SK-N-SH (cell line): ENCODE measurements around the gene PSMB1. TPM values are rescaled to one million over a fixed set of nuclear protein-coding genes. Genes with fewer than 3 reads are reported as not detected.

ENCODE experiments used
- CTCF ChIA-PET: fragments of 300-600, 350-600 bp; formaldehyde crosslinking; extraction: SDS; loops from one replicate; lab custom pipeline; 2021; lab: Yijun Ruan, JAX
- POLR2A ChIA-PET: fragments of 350-600 bp; sonication (Branson Sonifier 250); formaldehyde crosslinking; extraction: SDS; loops from one replicate; lab custom pipeline; 2020; ENCODE audit warnings: antibody characterized with exemption, inconsistent platforms; lab: Yijun Ruan, JAX
- DNase-seq: peaks from one replicate; pipeline ENCODE4 v3.0.0; 2012
- H2AFZ ChIP-seq: fragments of 200-600 bp; sonication (generic); 2 replicates; pipeline ENCODE4 v1.8.1; 2016; ENCODE audit warnings: antibody characterized with exemption, mild to moderate bottlenecking, low read depth
- H3F3A ChIP-seq: fragments of 200-600 bp; sonication (generic); replicated peaks from 2 replicates; pipeline ENCODE3; 2016; ENCODE audit warnings: antibody characterized with exemption, mild to moderate bottlenecking; ENCODE audit not compliant: insufficient read depth
- H3K27ac ChIP-seq, 2 experiments: fragments of 200-500 bp in 1 of 2; fragments of 200-600 bp in 1 of 2; sonication (Bioruptor generic) in 1 of 2; sonication (generic), shearing (Covaris generic) in 1 of 2; 2 replicates each; pipeline versions ENCODE4 v1.5.1 to v1.6.1; 2014 to 2016; ENCODE audit warnings: low read depth in 2 of 2, inconsistent platforms in 1 of 2, low read length in 1 of 2, mild to moderate bottlenecking in 1 of 2, mixed read lengths in 1 of 2
- H3K27me3 ChIP-seq: fragments of 200-600 bp; sonication (generic), shearing (Covaris generic); 2 replicates; pipeline ENCODE4 v1.6.1; 2016; ENCODE audit warnings: mixed run types; ENCODE audit not compliant: insufficient read depth
- H3K36me3 ChIP-seq, 2 experiments: fragments of 200-500 bp in 1 of 2; fragments of 200-600 bp in 1 of 2; sonication (Bioruptor generic) in 1 of 2; sonication (generic) in 1 of 2; replicated peaks in 1 of 2; 2 replicates each; pipeline versions ENCODE3 to v1.5.1; 2014 to 2016; ENCODE audit warnings: low read length in 1 of 2, mild to moderate bottlenecking in 1 of 2; ENCODE audit not compliant: insufficient read depth in 2 of 2, control insufficient read depth in 1 of 2
- H3K4me1 ChIP-seq, 2 experiments: fragments of 200-500 bp in 1 of 2; fragments of 200-600 bp in 1 of 2; sonication (Bioruptor generic) in 1 of 2; sonication (generic), shearing (Covaris generic) in 1 of 2; 2 replicates each; pipeline versions ENCODE4 v1.5.1 to v1.6.1; 2014 to 2016; ENCODE audit warnings: low read depth in 1 of 2, low read length in 1 of 2, mixed run types in 1 of 2; ENCODE audit not compliant: insufficient read depth in 2 of 2, control insufficient read depth in 1 of 2
- H3K4me2 ChIP-seq: fragments of 200-600 bp; sonication (generic), shearing (Covaris generic); 2 replicates; pipeline ENCODE4 v1.6.1; 2017; ENCODE audit warnings: mixed run types
- H3K4me3 ChIP-seq, 2 experiments: fragments of 200-500 bp in 1 of 2; fragments of 200-600 bp in 1 of 2; sonication (Bioruptor generic) in 1 of 2; sonication (generic), shearing (Covaris generic) in 1 of 2; 2 replicates each; pipeline versions ENCODE4 v1.5.1 to v1.8.1; 2014 to 2016; ENCODE audit warnings: low read depth in 2 of 2, inconsistent platforms in 1 of 2, low read length in 1 of 2, mild to moderate bottlenecking in 1 of 2, mixed read lengths in 1 of 2, moderate library complexity in 1 of 2
- H3K79me2 ChIP-seq: fragments of 200-600 bp; sonication (generic); 2 replicates; pipeline ENCODE4 v1.8.1; 2017; ENCODE audit warnings: mild to moderate bottlenecking; ENCODE audit not compliant: insufficient read depth
- H3K9ac ChIP-seq: fragments of 200-600 bp; sonication (generic); 2 replicates; pipeline ENCODE4 v1.6.1; 2017; ENCODE audit warnings: mixed run types
- H3K9me2 ChIP-seq: fragments of 200-600 bp; sonication (generic); 2 replicates; pipeline ENCODE4 v1.6.1; 2017; ENCODE audit warnings: mixed run types
- H3K9me3 ChIP-seq: fragments of 200-600 bp; sonication (generic); 2 replicates; pipeline ENCODE4 v1.6.1; 2017; ENCODE audit warnings: mixed run types, mild to moderate bottlenecking, moderate library complexity
- H4K20me1 ChIP-seq: fragments of 200-600 bp; sonication (generic); 2 replicates; pipeline ENCODE4 v1.6.1; 2017; ENCODE audit warnings: mild to moderate bottlenecking, mixed run types; ENCODE audit not compliant: insufficient read depth
- CHD2 ChIP-seq: fragments of 150-350 bp; IDR thresholded peaks from 2 replicates; pipeline ENCODE4 v1.6.1; 2018; ENCODE audit warnings: low read length; ENCODE audit not compliant: partially characterized antibody
- ELF1 ChIP-seq: IDR thresholded peaks from 2 replicates; pipeline ENCODE4 v1.4.0; 2012
- EP300 ChIP-seq, 2 experiments: IDR thresholded peaks; 2 replicates each; pipeline versions ENCODE4 v1.4.0 to v1.6.1; 2012; ENCODE audit warnings: borderline replicate concordance in 1 of 2, low read depth in 1 of 2, low read length in 1 of 2
- EZH2phosphoT487 ChIP-seq: fragments of 200-600 bp; sonication (generic); IDR thresholded peaks from 2 replicates; pipeline ENCODE4 v1.6.1; 2017; ENCODE audit warnings: low read depth, mixed run types, mild to moderate bottlenecking, antibody characterized with exemption, moderate library complexity, borderline replicate concordance
- FOSL2 ChIP-seq: IDR thresholded peaks from 2 replicates; pipeline ENCODE4 v1.4.0; 2012; ENCODE audit warnings: low read depth, mild to moderate bottlenecking, moderate library complexity, borderline replicate concordance
- FOXJ3 ChIP-seq: sonication (generic); formaldehyde crosslinking; IDR thresholded peaks from 2 replicates; pipeline ENCODE4 v1.5.1; 2020; ENCODE audit warnings: mild to moderate bottlenecking, missing genetic modification reagents
- FOXM1 ChIP-seq: IDR thresholded peaks from 2 replicates; pipeline ENCODE4 v1.4.0; 2012; ENCODE audit warnings: low read depth, mild to moderate bottlenecking
- GABPA ChIP-seq: IDR thresholded peaks from 2 replicates; pipeline ENCODE4 v1.4.0; 2012; ENCODE audit warnings: low read depth, mild to moderate bottlenecking
- IRF3 ChIP-seq: fragments of 150-350 bp; IDR thresholded peaks from 2 replicates; pipeline ENCODE4 v1.6.1; 2016; ENCODE audit warnings: mild to moderate bottlenecking, low read depth, low read length
- MEF2A ChIP-seq: IDR thresholded peaks from 2 replicates; pipeline ENCODE4 v1.4.0; 2012; ENCODE audit warnings: low read depth, borderline replicate concordance
- MXI1 ChIP-seq: IDR thresholded peaks from 2 replicates; pipeline ENCODE4 v1.6.1; 2012; ENCODE audit warnings: mild to moderate bottlenecking, low read depth, low read length, improper control_type of control experiment
- NFIC ChIP-seq: IDR thresholded peaks from 2 replicates; pipeline ENCODE4 v1.4.0; 2012; ENCODE audit warnings: borderline replicate concordance
- PBX3 ChIP-seq: IDR thresholded peaks from 2 replicates; pipeline ENCODE4; 2012
- POLR2AphosphoS5 ChIP-seq: IDR thresholded peaks from 2 replicates; pipeline ENCODE4 v1.6.1; 2012; ENCODE audit warnings: low read depth, low read length
- RAD21 ChIP-seq: IDR thresholded peaks from 2 replicates; pipeline ENCODE4 v1.6.1; 2012; ENCODE audit warnings: mild to moderate bottlenecking, low read length
- RXRA ChIP-seq: IDR thresholded peaks from 2 replicates; pipeline ENCODE4 v1.4.0; 2012; ENCODE audit warnings: low read depth, mild to moderate bottlenecking, borderline replicate concordance
- SIN3A ChIP-seq: IDR thresholded peaks from 2 replicates; pipeline ENCODE4 v1.6.1; 2012; ENCODE audit warnings: low read depth, mild to moderate bottlenecking, low read length, moderate library complexity, borderline replicate concordance
- SMC3 ChIP-seq: IDR thresholded peaks from 2 replicates; pipeline ENCODE4 v1.6.1; 2012; ENCODE audit warnings: low read depth, low read length, improper control_type of control experiment
- TCF12 ChIP-seq: IDR thresholded peaks from 2 replicates; pipeline ENCODE4 v1.4.0; 2012
- TEAD4 ChIP-seq: IDR thresholded peaks from 2 replicates; pipeline ENCODE4 v1.4.0; 2012; ENCODE audit warnings: mild to moderate bottlenecking, borderline replicate concordance; ENCODE audit not compliant: insufficient read depth
- USF2 ChIP-seq: fragments of 150-350 bp; IDR thresholded peaks from 2 replicates; pipeline ENCODE4 v1.6.1; 2017; ENCODE audit warnings: antibody characterized with exemption, low read length, low read depth, borderline replicate concordance
- WGBS: methylation state at CpG from one replicate; pipeline ENCODE4 v1.1.6; 2017; ENCODE audit warnings: low lambda C conversion rate; 5-methylcytosine and 5-hydroxymethylcytosine counted together
- polyA plus RNA-seq, 3 experiments: library from polyadenylated mRNA; depleted of rRNA; stranded (reverse); fragments of >200 nt; gene quantifications; 2 replicates each; pipeline ENCODE4 v1.2.3, GENCODE V29; 2012

PSMB1 gene
- polyA plus RNA-seq, 1 of the 3 experiments (the other 2 are of a cell fraction): 588 TPM

GRCh38 chr6:170505306-170505705 lies 47.8 kb downstream of the PSMB1 start:
- H3K4me2 ChIP-seq: no peak overlapping the region
- DNase-seq: no peak
- H3K36me3 ChIP-seq: no peaks in the 10 kb centered on the region
- no peaks in the 10 kb centered on the region for H3F3A ChIP-seq
- no peaks in the 10 kb centered on the region for H3K9me2 ChIP-seq
- TF ChIP-seq EZH2phosphoT487: no peak
- TF ChIP-seq GABPA: no peak
- no peaks in the 10 kb centered on the region for H3K27me3 ChIP-seq
- H3K9me3 ChIP-seq: no peaks in the 10 kb centered on the region
- CTCF ChIA-PET: interaction anchor here (1.2 kb wide), 1 partner anchor 12 kb away, joined by 6 read pairs; no protein-coding TSS in a partner anchor
- 16% methylated on average over 6 of the region's 9 CpGs for WGBS
- H3K79me2 ChIP-seq: no peaks in the 10 kb centered on the region
- no peak overlapping the region for H2AFZ ChIP-seq
- no peaks in the 10 kb centered on the region for H4K20me1 ChIP-seq
- H3K27ac ChIP-seq: no peak overlapping the region
- H3K4me1 ChIP-seq: no peaks in the 10 kb centered on the region
- POLR2A ChIA-PET: no interaction called here
- H3K4me3 ChIP-seq: no peak overlapping the region
- no peak overlapping the region for H3K9ac ChIP-seq

- no peak for DNase-seq
- no peak overlapping the region for H2AFZ ChIP-seq
- H3K9ac ChIP-seq: no peak overlapping the region
- no peaks in the 10 kb centered on the region for H3K9me3 ChIP-seq
- H3K4me1 ChIP-seq: no peaks in the 10 kb centered on the region
- CTCF ChIA-PET: interaction anchor here (0.7 to 1.2 kb wide), 2 partner anchors 13 to 1168 kb away, joined by 3 to 6 read pairs; no protein-coding TSS in a partner anchor
- no peaks in the 10 kb centered on the region for H3F3A ChIP-seq
- no peak overlapping the region for H3K4me3 ChIP-seq
- POLR2A ChIA-PET: no interaction called here
- no peaks in the 10 kb centered on the region for H4K20me1 ChIP-seq
- H3K36me3 ChIP-seq: no peaks in the 10 kb centered on the region
- 65% methylated on average over 4 of the region's 4 CpGs for WGBS
- H3K27ac ChIP-seq: no peak overlapping the region
- H3K9me2 ChIP-seq: no peaks in the 10 kb centered on the region
- TF ChIP-seq RAD21 (no peak), FOXM1 (no peak), TCF12 (no peak), FOXJ3 (CRISPR knock-in tag) (no peak), RXRA (no peak), MXI1 (no peak), USF2 (no peak), SMC3 (no peak), TEAD4 (no peak), PBX3 (no peak), NFIC (no peak), MEF2A (no peak), FOSL2 (no peak), EP300 (IDR thresholded peaks at IDR 0.05; ENCODE audit: borderline replicate concordance in 1 of 2, low read depth in 1 of 2, low read length in 1 of 2) (no peak), IRF3 (no peak), SIN3A (no peak), CHD2 (no peak), ELF1 (no peak), POLR2AphosphoS5 (no peak), EZH2phosphoT487 (no peak)
- no peaks in the 10 kb centered on the region for H3K79me2 ChIP-seq
- H3K27me3 ChIP-seq: no peaks in the 10 kb centered on the region
- no peak overlapping the region for H3K4me2 ChIP-seq
Measured at GRCh38 chr6:170504479-170504878, 48.6 kb downstream of the PSMB1 start.
